Measurements from ENCODE around the gene FAM131C. TPM values are rescaled to one million over a fixed set of nuclear protein-coding genes. Genes with fewer than 3 reads are reported as not detected.
"Not testable (repeated sequence)": the region's sequence is repeated elsewhere in the genome, so short reads cannot be mapped to it uniquely, and the experiment has no call there.

FAM131C gene
- polyA plus RNA-seq, 3 donors from 2014 or later, result not detected

- H3K9me3 Mint-ChIP-seq, result no peaks in the 10 kb centered on the region
- peaks cover 0 to 2% (median 1%) of the 10 kb centered on the region in 3 donors for H3K27me3 Mint-ChIP-seq (ENCODE audit: low read depth in 3 of 3)
- no peak for DNase-seq
- H3K36me3 Mint-ChIP-seq, result no peaks in the 10 kb centered on the region
- H3K27ac Mint-ChIP-seq, result no peak overlapping the region
- H3K4me1 Mint-ChIP-seq, result no peaks in the 10 kb centered on the region
- H3K4me3 Mint-ChIP-seq, result no peak overlapping the region
These were observed 51.1 kb downstream of the FAM131C start for GRCh38 chr1:16022393-16022792.

GRCh38 chr1:16021681-16022080 lies 51.8 kb downstream of the FAM131C start, which contains the start of gene CLCNKA:
Gene CLCNKA, plus strand, starts transcription at chr1:16022036. Its CDS starts 584 bp downstream, at chr1:16022620.
- Mint-ChIP-seq H3K4me1 (no peaks in the 10 kb centered on the region), H3K27me3 (ENCODE audit: low read depth in 3 of 3) (peaks cover 0 to 2% (median 1%) of the 10 kb centered on the region in 3 donors), H3K36me3 (no peaks in the 10 kb centered on the region), H3K27ac (no peak within 1 kb of the TSS), H3K9me3 (no peaks in the 10 kb centered on the region), H3K4me3 (no peak within 1 kb of the TSS)
- DNase-seq, result no peak

- not testable (repeated sequence) for DNase-seq; H3K4me1 Mint-ChIP-seq; H3K27ac Mint-ChIP-seq; H3K27me3 Mint-ChIP-seq (ENCODE audit: low read depth in 3 of 3); H3K9me3 Mint-ChIP-seq; H3K36me3 Mint-ChIP-seq; H3K4me3 Mint-ChIP-seq
These were observed 52.6 kb downstream of the FAM131C start for GRCh38 chr1:16020878-16021277.

GRCh38 chr1:16020325-16020724 lies 53.1 kb downstream of the FAM131C start:
- Mint-ChIP-seq H3K27ac (no peak overlapping the region), H3K36me3 (no peaks in the 10 kb centered on the region), H3K4me3 (no peak overlapping the region), H3K4me1 (no peaks in the 10 kb centered on the region), H3K27me3 (ENCODE audit: low read depth in 3 of 3) (peaks cover 0 to 2% (median 1%) of the 10 kb centered on the region in 3 donors), H3K9me3 (no peaks in the 10 kb centered on the region)
- DNase-seq, result no peak

- Mint-ChIP-seq H3K9me3 (no peaks in the 10 kb centered on the region), H3K4me1 (no peaks in the 10 kb centered on the region), H3K4me3 (no peak overlapping the region), H3K27ac (no peak overlapping the region), H3K27me3 (ENCODE audit: low read depth in 3 of 3) (peaks cover 0 to 2% (median 1%) of the 10 kb centered on the region in 3 donors), H3K36me3 (no peaks in the 10 kb centered on the region)
- DNase-seq, result no peak
These were observed 53.7 kb downstream of the FAM131C start for GRCh38 chr1:16019644-16020277.

- H3K4me1 Mint-ChIP-seq, result no peaks in the 10 kb centered on the region
- H3K27me3 Mint-ChIP-seq (ENCODE audit: low read depth in 3 of 3), result peaks cover 0 to 1% (median under 1%) of the 10 kb centered on the region in 3 donors
- H3K9me3 Mint-ChIP-seq, result no peaks in the 10 kb centered on the region
- no peak for DNase-seq
- no peaks in the 10 kb centered on the region for H3K36me3 Mint-ChIP-seq
- H3K27ac Mint-ChIP-seq, result no peak overlapping the region
- H3K4me3 Mint-ChIP-seq, result no peak overlapping the region
These were observed 54.5 kb downstream of the FAM131C start for GRCh38 chr1:16018749-16019643.

GRCh38 chr1:16018308-16018707 lies 55.1 kb downstream of the FAM131C start:
- DNase-seq, result no peak
- Mint-ChIP-seq H3K4me3 (no peak overlapping the region), H3K27ac (no peak overlapping the region), H3K9me3 (no peaks in the 10 kb centered on the region), H3K27me3 (ENCODE audit: low read depth in 3 of 3) (peaks cover 0 to 1% (median 0%) of the 10 kb centered on the region in 3 donors), H3K36me3 (no peaks in the 10 kb centered on the region), H3K4me1 (no peaks in the 10 kb centered on the region)

- H3K27me3 Mint-ChIP-seq (ENCODE audit: low read depth in 3 of 3), result peaks cover 0 to 1% (median 0%) of the 10 kb centered on the region in 3 donors
- H3K9me3 Mint-ChIP-seq, result no peaks in the 10 kb centered on the region
- H3K27ac Mint-ChIP-seq, result no peak within 1 kb of the TSS
- no peaks in the 10 kb centered on the region for H3K36me3 Mint-ChIP-seq
- no peak for DNase-seq
- H3K4me3 Mint-ChIP-seq, result no peak within 1 kb of the TSS
- peaks cover under 1% of the 10 kb centered on the region in 2 donors for H3K4me1 Mint-ChIP-seq
These were observed 55.8 kb downstream of the FAM131C start, which contains the start of gene HSPB7 for GRCh38 chr1:16017461-16018303. Gene HSPB7, minus strand, starts transcription at chr1:16018043. Its CDS starts 80 bp downstream, at chr1:16017963.

GRCh38 chr1:16017076-16017460 lies 56.4 kb downstream of the FAM131C start:
- Mint-ChIP-seq H3K9me3 (no peaks in the 10 kb centered on the region), H3K36me3 (no peaks in the 10 kb centered on the region), H3K4me3 (no peak overlapping the region), H3K4me1 (peaks cover 6% of the 10 kb centered on the region in 2 donors), H3K27me3 (ENCODE audit: low read depth in 3 of 3) (peaks cover 0 to 1% (median 0%) of the 10 kb centered on the region in 3 donors), H3K27ac (no peak overlapping the region)
- no peak for DNase-seq

- Mint-ChIP-seq H3K4me1 (peaks cover 7% of the 10 kb centered on the region in 2 donors), H3K4me3 (no peak overlapping the region), H3K36me3 (no peaks in the 10 kb centered on the region), H3K9me3 (no peaks in the 10 kb centered on the region), H3K27ac (no peak overlapping the region), H3K27me3 (ENCODE audit: low read depth in 3 of 3) (peaks cover 0 to 2% (median 0%) of the 10 kb centered on the region in 3 donors)
- no peak for DNase-seq
These were observed 57.2 kb downstream of the FAM131C start for GRCh38 chr1:16015960-16016901.

GRCh38 chr1:16015491-16015890 lies 58.0 kb downstream of the FAM131C start:
- Mint-ChIP-seq H3K9me3 (no peaks in the 10 kb centered on the region), H3K4me1 (peaks cover 7% of the 10 kb centered on the region in 2 donors), H3K4me3 (no peak overlapping the region), H3K36me3 (no peaks in the 10 kb centered on the region), H3K27me3 (ENCODE audit: low read depth in 3 of 3) (peaks cover 0 to 3% (median 0%) of the 10 kb centered on the region in 3 donors), H3K27ac (no peak overlapping the region)
- no peak for DNase-seq

GRCh38 chr1:16014509-16015482 lies 58.7 kb downstream of the FAM131C start:
- Mint-ChIP-seq H3K9me3 (no peaks in the 10 kb centered on the region), H3K4me1 (peaks cover 7% of the 10 kb centered on the region in 2 donors), H3K27me3 (ENCODE audit: low read depth in 3 of 3) (peaks cover 0 to 3% (median 0%) of the 10 kb centered on the region in 3 donors), H3K27ac (no peak overlapping the region), H3K4me3 (peak overlapping the region in 2 of 5 donors; percentile 17 to 50), H3K36me3 (no peaks in the 10 kb centered on the region)
- DNase-seq, result no peak

Data from immature natural killer cell (primary cell).